GM21825 (cell line): ENCODE results near the gene IFI44L.

Experiments used
- ATAC-seq: cut with Tn5 transposase; IDR thresholded peaks from one replicate; pipeline ENCODE4 v1.9.1; 2021; ENCODE audit warnings: mild to moderate bottlenecking, moderate library complexity; ENCODE audit not compliant: unreplicated experiment

IFI44L gene

DNA sequence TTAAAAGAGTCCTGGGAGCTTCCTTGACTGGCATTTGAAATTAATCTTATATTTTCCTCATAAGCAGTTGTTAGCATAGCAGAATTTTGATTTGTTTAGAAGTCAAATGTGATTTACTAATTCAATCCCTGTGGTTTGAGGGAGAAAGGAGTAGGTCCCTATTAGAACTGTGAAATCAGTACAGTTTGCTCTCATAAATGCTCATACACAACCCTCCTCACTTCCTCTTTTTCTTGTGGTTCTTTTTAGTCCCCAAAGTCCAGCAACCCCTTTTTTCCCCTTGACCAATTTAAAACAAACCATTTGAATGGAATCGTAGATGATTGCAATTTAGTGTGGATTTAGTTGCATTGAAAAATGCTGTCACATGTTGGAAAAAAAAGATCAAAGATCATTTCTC lies 20.2 kb downstream of the IFI44L start:
- ATAC-seq: peak; percentile 48

DNA sequence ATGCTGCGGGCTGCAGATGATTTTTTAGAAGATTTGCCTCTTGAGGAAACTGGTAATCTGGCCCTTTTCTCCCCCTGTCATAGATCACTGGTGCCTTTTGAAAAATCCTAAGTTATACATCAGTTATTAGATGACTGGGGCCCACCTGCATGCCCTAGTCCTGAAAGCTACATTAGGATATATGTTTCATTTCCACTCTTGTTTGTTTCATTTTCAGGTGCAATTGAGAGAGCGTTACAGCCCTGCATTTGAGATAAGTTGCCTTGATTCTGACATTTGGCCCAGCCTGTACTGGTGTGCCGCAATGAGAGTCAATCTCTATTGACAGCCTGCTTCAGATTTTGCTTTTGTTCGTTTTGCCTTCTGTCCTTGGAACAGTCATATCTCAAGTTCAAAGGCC lies 21.3 kb downstream of the IFI44L start:
- no peak for ATAC-seq

DNA sequence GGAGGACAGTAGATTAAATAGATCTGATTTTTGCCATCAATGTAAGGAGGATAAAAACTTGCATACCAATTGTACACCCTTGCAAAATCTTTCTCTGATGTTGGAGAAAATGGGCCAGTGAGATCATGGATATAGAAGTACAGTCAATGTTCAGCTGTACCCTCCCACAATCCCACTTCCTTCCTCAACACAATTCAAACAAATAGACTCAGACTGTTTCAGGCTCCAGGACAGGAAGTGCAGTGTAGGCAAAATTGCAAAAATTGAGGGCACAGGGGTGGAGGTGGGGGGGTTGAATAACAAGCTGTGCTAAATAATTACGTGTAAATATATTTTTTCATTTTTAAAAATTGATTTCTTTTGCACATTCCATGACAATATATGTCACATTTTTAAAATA lies 25.5 kb downstream of the IFI44L start:
- ATAC-seq: no peak

DNA sequence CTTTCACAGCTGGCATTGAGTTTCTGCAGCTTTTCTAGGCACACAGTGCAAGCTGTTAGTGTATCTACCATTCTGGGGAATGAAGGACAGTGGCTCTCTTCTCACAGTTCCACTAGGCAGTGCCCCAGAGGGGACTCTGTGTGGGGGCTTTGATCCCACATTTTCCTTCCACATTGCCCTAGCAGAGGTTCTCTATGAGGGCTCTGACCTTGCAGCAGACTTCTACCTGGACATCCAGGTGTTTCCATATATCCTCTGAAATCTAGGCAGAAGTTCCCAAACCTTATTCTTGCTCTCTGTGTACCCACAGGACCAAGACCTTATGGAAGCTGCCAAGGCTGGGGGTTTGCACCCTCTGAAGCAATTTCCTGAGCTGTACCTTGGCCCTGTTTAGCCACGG lies 27.0 kb downstream of the IFI44L start:
- ATAC-seq: no peak

DNA sequence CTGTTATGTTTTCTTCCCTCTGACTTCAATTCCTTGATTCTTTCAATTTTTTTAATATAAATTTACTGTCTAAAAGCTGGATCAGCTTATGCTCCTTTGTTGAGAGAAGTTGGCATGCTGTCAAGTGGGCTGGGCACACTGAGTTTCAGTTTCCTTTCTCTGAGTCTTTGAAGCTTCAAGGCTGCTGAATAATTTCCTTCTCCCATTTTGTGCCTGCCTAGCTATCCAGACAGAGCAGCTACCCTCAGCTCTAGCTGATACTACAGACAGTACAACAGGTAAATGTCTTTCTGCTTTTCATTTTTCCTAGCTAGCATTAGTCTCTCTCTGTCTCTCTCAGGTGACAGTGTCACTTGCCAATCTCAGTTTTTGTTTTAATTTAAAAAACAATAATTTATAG lies 29.4 kb downstream of the IFI44L start, which contains the start of gene IFI44:
IFI44 (plus strand) TSS at position 204 of the 400 bp plus-strand sequence. CDS start 365 bp downstream, outside the sequence.
- peak; percentile 87 for ATAC-seq

DNA sequence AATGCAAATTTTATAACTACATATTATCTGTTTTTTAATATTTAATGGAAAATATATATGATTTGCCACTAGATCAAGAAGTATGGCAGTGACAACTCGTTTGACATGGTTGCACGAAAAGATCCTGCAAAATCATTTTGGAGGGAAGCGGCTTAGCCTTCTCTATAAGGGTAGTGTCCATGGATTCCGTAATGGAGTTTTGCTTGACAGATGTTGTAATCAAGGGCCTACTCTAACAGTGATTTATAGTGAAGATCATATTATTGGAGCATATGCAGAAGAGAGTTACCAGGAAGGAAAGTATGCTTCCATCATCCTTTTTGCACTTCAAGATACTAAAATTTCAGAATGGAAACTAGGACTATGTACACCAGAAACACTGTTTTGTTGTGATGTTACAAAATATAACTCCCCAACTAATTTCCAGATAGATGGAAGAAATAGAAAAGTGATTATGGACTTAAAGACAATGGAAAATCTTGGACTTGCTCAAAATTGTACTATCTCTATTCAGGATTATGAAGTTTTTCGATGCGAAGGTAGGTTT lies 29.9 kb downstream of the IFI44L start:
- ATAC-seq: no peak

DNA sequence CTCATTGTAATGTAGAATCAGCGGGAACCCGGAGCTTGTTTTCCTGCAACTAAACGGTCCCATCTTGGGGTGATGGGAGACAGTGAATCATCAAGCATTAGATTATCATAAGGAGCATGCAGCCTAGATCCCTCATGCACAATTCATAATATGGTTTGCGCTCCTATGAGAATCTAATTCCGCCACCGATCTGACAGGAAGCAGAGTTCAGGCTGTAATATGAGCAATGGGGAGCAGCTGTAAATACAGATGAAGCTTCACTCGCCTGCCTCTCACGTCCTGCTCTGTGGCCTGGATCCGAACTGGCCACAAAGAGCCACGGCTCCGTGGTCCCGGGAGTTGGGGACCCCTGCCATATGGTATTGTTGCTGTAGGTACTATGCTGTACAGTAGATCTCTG lies 31.0 kb downstream of the IFI44L start:
- no peak for ATAC-seq

DNA sequence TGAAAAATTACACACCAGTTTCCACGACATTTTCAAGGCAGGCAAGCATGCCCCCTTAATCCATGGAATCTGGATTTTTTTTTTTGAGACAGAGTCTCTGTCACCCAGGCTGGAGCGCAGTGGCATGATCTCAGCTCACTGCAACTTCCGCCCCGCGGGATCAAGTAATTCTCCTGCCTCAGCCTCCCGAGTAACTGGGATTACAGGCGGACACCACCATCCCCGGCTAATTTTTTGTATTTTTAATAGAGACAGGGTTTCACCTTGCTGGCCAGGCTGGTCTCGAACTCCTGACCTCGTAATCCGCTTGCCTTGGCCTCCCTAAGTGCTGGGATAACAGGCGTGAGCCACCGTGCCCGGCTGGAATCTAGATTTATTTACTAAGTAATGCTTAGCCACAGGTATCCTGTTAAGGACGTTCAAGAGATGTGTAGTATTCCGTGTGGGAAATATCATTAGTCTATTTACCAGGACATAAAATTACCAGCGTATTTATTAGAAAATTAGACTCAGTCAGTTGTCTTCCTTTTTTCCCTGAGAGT lies 31.8 kb downstream of the IFI44L start:
- no peak for ATAC-seq

DNA sequence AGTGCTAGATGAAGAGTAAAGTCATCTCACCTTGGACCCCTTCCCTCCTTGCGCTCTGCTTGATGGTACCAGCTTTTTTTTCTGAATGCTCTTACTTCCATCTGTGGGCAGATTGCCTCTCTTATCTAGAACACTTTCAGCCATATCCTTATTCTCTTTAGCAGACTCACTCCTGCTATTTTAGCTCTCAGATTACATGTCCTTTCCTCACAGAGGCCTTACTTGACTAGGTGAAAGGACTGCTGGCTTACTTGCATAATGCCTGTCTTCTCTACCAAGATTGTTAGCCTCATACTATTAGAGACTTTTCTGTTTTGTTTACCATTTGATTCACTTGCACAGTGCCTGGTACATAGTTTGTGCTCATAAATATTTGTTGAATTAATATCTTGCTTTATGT lies 38.7 kb downstream of the IFI44L start:
- no peak for ATAC-seq

DNA sequence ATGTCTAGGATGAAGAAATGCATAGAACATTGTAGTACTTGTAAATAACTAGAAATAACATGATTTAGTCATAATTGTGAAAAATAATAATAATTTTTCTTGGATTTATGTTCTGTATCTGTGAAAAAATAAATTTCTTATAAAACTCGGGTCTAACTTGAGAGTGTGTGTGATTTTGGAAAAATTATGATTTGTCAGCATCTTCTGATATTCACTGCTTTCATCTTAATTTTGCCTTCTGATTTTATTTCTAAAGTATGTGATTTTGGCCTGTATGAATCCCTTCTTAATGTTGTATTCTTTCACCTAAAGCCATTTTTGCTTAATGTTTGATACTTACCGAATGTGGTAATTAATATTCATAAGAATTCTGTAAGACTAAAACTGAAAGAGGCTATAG lies 43.7 kb downstream of the IFI44L start:
- no peak for ATAC-seq

DNA sequence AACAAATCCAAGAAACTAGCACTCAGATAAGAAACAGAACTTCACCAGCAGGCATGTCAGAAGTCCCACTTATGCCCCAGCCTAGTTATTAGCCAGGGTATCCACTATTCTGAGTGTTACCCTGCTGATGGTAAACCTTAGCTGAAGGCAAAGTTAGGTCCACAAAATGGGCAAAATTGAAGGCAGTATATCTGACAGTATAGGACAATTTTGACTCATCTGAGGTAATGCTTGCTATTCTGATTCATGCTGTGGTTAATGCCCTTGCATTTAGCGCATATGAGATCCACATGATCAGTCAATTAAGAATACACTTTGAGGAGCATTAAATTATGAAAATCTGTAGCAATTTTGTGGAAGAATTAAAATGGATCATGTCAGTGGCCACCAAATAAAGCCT lies 44.5 kb downstream of the IFI44L start:
- no peak for ATAC-seq

DNA sequence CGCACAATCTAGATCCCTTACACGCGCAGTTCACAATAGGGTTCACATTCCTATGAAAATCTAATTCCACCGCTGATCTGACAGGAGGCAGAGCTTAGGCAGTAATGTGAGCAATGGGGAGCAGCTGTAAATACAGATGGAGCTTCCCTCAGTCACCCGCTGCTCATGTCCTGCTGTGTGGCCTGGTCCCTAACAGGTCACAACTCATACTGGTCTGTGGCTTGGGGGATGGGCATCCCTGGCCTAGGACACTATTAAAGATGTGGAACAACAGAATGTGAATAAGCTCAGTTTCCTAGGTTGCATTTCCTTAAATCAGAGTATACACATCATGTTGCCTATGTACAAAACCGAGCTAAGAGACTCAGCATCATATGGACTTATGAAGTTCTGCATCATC lies 45.6 kb downstream of the IFI44L start:
- ATAC-seq: no peak

DNA sequence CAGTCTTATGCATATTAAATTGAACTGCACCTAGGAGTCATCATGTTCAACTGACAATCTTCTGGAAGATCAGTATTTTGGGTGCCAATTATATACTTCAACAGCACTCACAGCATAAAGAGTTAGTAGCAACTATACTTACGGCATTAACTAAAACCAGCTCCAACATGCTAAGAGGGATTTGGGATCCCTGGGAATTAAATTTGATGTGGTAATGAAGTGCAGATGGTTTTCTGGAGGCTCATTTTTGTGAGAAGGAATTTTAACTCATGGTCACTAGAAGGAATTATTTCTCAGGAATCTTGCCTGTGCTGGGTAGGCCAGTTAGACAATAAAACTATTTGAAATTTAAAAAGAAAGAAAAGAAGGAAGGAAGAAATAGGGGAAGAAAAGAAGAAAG lies 47.7 kb downstream of the IFI44L start:
- ATAC-seq: no peak

DNA sequence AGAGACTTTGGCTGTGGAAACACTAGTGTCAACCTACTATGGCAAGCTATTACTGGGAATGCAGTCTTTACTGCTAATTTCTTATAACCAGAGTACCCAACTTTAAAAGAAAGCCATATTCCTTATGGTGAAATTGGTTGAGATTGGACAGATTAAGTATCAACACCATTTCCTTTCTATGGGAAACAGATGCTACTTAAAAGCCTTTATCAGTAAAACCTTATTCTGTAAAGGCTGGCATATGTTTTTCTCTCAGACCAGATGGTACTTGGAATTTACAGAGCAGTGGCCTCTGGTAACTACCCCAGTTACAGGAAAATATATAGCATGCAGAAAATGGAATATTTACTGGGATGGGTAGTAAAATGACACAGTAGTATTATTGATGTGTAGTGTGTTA lies 48.2 kb downstream of the IFI44L start:
- no peak for ATAC-seq

DNA sequence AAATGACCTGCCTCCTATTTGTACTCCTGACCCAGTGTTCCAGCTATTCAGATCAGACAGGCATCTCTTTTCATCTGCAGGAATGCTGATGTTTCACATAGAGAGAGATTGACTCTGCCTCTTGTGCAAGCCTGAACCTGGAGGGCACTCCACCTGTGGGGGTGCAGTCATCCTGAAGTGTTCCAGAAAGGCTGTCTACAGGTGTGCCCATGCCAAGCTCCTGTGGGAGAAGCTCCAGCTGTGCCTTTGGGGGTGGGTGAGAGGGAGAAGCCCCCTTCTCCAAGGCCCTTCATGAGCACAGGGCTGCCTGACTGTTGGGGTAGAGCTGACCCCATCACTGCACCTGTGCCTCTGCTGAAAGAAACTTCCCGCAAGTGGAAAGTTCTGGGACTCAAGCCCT lies 52.2 kb downstream of the IFI44L start:
- no peak for ATAC-seq

DNA sequence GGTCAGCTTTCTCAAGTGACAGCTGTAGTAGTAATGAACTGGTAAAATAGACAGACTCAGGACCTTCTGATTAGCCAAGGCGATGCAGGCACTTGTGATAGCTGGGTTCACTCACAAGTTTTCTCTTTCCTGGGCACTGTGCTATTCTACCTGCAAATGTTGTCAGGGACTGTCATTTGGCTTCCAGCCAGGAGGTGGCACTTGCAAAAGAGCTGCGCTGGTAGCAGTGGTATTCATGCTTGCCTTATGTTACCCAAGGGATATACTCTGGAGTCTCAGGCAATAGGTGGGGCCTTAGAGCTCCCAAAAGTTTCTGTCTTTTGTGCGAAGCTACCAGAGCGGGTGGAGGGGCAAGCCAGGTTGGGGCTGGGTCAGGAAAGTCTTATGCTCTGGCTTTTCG lies 52.9 kb downstream of the IFI44L start:
- ATAC-seq: no peak

DNA sequence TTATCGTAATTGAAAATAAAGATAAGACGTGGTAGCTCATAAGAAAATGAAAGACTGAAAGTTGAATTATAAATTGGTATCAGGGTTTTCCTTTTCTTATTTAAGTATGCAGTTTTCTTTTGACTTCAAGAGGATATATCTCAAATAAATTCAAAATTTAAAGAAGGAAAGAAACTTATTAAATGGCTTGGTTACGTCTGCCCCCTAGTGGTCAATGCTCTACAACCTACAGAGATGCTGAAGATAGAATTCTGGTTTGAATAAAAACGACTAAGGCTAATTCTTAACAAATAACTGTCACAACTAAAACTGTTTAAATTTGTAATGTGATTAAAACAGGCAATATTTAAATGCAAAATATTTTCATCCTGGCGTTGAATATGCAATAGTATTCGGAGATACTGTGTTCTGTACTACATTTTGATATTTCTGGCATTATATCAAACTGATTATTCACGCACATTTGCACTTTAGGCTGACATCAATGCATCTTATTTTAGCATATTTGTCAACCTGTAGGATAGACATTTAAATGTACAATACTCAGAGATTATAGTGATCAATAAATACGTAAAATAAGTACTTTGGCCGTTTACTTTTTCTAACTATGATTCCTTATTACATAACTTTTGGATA lies 56.2 kb downstream of the IFI44L start:
- ATAC-seq: no peak

DNA sequence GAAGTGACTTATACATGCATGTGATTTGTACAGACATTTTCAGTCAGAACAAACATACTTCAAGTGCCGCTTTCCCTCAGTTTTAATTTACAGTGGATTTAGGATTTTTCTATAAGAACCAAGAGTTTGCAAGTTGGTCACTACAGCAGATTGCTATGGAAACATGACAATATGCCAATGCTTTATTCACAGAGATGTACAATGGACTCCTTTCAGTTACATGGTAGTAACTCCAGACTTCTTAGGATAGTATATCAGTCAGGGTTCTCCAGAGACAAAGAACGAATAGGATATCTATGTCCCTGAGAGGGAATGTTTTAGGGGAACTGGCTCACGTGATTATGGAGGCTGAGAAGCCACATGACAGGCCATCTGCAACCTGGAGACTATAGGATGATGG lies 56.7 kb downstream of the IFI44L start:
- no peak for ATAC-seq

DNA sequence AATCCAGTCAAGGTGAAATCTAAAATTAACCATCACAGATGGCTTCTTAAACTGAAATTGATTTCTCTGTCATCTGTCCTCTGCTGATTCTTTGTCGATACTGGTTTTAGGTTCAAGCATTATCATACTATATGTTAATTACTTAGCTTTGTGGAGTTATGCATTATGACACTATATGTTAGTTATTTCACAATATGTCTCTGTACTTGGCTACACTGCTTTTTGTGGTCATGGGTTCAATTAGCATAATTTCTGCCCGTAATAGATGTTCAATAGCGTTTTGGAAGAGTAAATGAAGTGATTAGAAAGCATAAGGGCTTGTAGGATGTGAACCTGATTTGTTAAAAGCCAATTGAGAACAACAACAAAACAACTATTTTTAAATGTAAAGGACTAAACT lies 57.5 kb downstream of the IFI44L start:
- ATAC-seq: no peak

DNA sequence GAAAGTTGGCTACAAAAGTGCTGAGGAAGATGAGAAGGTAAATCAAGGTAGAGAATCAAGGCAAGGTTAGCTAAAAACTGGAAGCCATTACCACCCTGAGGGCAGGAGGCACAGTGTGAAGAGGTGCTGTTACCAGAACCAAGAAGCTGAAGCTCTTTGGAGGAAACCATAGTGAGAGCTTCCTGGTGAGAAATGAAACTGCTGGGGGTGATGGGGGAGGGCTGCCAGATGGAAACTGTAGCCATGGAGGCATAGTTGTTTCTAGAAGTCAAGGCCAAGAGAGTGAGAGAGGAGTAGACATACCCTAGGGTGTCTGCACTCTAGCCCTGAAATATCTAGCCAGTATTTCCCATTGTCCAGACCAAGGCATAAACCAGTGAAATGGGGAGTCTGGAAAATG lies 58.1 kb downstream of the IFI44L start:
- ATAC-seq: peak; percentile 89

DNA sequence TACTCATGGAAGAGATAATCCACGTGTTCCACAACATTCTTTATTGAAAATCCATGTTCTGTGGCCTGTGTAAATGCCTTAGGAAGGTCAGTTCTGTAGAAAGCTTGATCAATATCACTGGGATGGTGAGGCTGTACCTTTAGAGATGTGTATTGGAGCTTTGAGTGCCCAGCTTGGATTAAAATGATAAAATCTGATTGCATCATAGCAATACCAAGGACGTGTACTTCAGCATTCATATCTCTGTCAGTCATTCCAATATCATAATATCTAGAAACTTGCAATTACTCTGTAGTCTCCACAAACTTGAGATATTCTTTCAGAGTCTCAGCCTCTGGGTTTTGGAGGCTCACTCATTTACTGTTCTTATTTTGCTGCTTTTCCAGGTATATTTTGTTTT lies 61.0 kb downstream of the IFI44L start:
- no peak for ATAC-seq

DNA sequence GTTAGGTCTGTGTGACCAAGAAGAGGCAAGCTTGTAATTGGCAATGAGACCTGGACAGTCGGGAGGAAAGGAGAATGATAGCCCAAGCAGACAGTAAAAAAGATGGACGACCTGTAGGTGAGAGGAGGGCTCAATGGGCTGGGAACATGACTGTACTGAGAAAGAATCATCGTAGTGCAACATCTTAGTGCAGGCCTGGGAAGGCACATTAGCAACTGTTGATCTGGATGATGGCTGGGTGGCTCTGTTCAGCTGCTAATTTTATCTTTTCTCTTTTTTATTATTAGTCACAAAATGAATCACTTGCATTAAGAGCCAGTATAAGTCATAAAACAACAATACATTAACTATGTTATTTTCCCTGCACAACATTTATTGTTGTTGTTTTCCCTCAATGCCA lies 62.2 kb downstream of the IFI44L start:
- ATAC-seq: no peak

DNA sequence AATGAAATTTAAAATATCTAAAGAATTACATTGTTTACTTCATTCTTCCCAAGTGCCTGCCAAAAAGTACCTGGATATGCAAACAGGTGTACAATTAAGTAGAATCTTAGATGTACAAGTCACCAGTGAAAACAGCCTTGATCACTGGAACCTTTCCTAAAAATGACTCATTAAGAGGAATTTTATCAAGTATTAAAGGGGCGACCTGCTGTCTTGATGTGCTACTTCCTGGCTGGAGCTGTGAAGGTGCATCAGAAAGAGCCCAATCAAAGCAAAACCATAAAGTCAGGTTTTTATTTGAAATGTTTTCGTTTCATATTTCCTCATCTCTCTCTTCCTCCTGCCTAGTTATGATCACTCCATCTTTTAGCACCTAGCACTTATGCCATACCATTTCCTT lies 62.8 kb downstream of the IFI44L start:
- ATAC-seq: no peak
